ENCODE results near the gene DOK5. TPM values are rescaled to one million over a fixed set of nuclear protein-coding genes. Genes with fewer than 3 reads are reported as not detected.

The DOK5 gene
- total RNA-seq, 1 experiment from 2014 or later, result not detected

DNA sequence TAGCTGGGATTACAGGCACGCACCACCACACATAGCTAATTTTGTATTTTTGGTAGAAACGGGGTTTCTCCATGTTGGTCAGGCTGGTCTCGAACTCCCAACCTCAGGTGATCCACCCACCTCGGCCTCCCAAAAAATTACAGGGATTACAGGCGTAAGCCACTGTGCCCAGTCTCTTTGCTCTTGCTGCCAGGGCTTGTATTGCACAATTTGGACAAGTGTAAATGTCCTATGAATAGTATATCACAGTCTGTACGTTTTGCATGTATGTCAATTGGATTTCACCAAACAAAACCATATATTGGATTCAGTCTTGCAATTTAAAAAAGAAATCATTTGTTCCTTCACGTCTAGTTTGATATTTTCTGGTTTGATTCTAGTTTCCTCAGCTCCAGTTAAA lies 2.1 kb upstream of the DOK5 start:
- no peak for DNase-seq
- no peaks in the 10 kb centered on the region for H3K4me1 Mint-ChIP-seq (ENCODE audit: low read depth, unreplicated experiment)
- no peak overlapping the region for H3K27ac Mint-ChIP-seq (ENCODE audit: unreplicated experiment)
- TF ChIP-seq, protein P1, sequence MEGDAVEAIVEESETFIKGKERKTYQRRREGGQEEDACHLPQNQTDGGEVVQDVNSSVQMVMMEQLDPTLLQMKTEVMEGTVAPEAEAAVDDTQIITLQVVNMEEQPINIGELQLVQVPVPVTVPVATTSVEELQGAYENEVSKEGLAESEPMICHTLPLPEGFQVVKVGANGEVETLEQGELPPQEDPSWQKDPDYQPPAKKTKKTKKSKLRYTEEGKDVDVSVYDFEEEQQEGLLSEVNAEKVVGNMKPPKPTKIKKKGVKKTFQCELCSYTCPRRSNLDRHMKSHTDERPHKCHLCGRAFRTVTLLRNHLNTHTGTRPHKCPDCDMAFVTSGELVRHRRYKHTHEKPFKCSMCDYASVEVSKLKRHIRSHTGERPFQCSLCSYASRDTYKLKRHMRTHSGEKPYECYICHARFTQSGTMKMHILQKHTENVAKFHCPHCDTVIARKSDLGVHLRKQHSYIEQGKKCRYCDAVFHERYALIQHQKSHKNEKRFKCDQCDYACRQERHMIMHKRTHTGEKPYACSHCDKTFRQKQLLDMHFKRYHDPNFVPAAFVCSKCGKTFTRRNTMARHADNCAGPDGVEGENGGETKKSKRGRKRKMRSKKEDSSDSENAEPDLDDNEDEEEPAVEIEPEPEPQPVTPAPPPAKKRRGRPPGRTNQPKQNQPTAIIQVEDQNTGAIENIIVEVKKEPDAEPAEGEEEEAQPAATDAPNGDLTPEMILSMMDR (IDR thresholded peaks at IDR 0.05; ENCODE audit: insufficient read depth in 1 of 2, low read depth in 1 of 2, low read length in 1 of 2, severe bottlenecking in 1 of 2, unreplicated experiment in 1 of 2), result no peak
- ChIA-PET CTCF (interaction anchor here (0.7 kb wide), 1 partner anchor 146 kb away, joined by 5 read pairs; no protein-coding TSS in a partner anchor), POLR2A (no interaction called here)
- Histone ChIP-seq H3K27me3 (replicated peaks; ENCODE audit: control insufficient read depth, insufficient read depth, low read length) (no peaks in the 10 kb centered on the region), H3K36me3 (ENCODE audit: control insufficient read depth, insufficient read depth, low read length) (no peaks in the 10 kb centered on the region), H3K9me3 (no peaks in the 10 kb centered on the region), H3K4me3 (ENCODE audit: low read depth, low read length) (no peak overlapping the region), H3K4me1 (no peaks in the 10 kb centered on the region)
- H3K4me3 Mint-ChIP-seq (ENCODE audit: unreplicated experiment), result no peak overlapping the region
- H3K9me3 Mint-ChIP-seq (ENCODE audit: unreplicated experiment), result peaks cover 10% of the 10 kb centered on the region
- no peaks in the 10 kb centered on the region for H3K36me3 Mint-ChIP-seq (ENCODE audit: insufficient read depth, unreplicated experiment)
- peaks cover 23% of the 10 kb centered on the region for H3K27me3 Mint-ChIP-seq (ENCODE audit: insufficient read depth, unreplicated experiment)
- intact Hi-C loops (cut with micrococcal nuclease; ENCODE audit: unreplicated experiment), result no loop called here
- no TSS peak for BruUV-seq (replicated peaks)

DNA sequence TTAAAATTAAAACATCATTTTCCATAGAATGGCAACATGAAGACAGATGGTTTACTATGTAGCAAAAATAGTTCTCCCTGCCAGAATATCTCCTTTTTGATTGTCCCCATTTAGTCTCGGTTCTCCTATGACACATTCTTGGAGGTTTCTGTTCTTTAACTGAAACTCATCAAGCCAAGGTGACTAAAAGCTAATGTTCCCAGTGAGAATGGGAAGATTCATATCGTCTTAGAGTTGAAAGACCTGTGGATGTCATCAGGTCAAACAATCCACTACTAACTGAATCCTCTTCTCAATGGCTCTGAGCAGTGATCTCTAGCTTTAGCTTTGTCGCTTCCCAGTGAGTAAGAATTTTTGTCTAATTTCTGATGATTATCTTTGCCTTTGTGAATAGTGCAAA lies 1.3 kb upstream of the DOK5 start:
- Mint-ChIP-seq H3K27ac (ENCODE audit: unreplicated experiment) (no peak overlapping the region), H3K4me3 (ENCODE audit: unreplicated experiment) (no peak overlapping the region), H3K27me3 (ENCODE audit: insufficient read depth, unreplicated experiment) (peaks cover 23% of the 10 kb centered on the region), H3K4me1 (ENCODE audit: low read depth, unreplicated experiment) (no peaks in the 10 kb centered on the region), H3K9me3 (ENCODE audit: unreplicated experiment) (peaks cover 10% of the 10 kb centered on the region), H3K36me3 (ENCODE audit: insufficient read depth, unreplicated experiment) (no peaks in the 10 kb centered on the region)
- intact Hi-C loops (cut with micrococcal nuclease; ENCODE audit: unreplicated experiment), result no loop called here
- TF ChIP-seq, protein P1 (IDR thresholded peaks at IDR 0.05; ENCODE audit: insufficient read depth in 1 of 2, low read depth in 1 of 2, low read length in 1 of 2, severe bottlenecking in 1 of 2, unreplicated experiment in 1 of 2), result no peak
- no peak overlapping the region for H3K4me3 ChIP-seq (ENCODE audit: low read depth, low read length)
- no peaks in the 10 kb centered on the region for H3K9me3 ChIP-seq
- no peak for DNase-seq
- BruUV-seq (replicated peaks), result no TSS peak
- POLR2A ChIA-PET, result no interaction called here
- CTCF ChIA-PET, result no interaction called here
- H3K36me3 ChIP-seq (ENCODE audit: control insufficient read depth, insufficient read depth, low read length), result no peaks in the 10 kb centered on the region
- H3K4me1 ChIP-seq, result no peaks in the 10 kb centered on the region
- no peaks in the 10 kb centered on the region for H3K27me3 ChIP-seq (replicated peaks; ENCODE audit: control insufficient read depth, insufficient read depth, low read length)

DNA sequence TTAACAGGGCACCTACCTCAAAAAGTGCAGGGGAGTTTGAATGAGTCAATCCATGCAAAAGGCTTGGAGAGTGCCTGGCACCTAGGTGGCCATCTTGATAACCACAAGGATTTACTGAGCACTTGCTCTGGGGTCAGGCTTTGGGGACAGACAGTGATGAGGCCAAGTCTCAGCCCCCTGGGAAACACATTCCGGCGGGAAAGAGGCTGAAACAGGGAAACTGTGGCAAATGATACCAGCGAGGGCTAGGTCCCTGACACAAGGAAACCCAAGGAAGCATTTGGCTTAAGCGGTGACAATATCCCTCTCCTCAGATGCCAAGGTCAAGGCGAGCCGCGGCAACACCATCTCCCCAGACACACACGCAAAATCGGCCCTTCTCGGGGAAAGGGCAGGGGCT lies 527 bp upstream of the DOK5 start:
- peaks cover 19% of the 10 kb centered on the region for H3K27me3 Mint-ChIP-seq (ENCODE audit: insufficient read depth, unreplicated experiment)
- Histone ChIP-seq H3K4me1 (no peaks in the 10 kb centered on the region), H3K27me3 (replicated peaks; ENCODE audit: control insufficient read depth, insufficient read depth, low read length) (no peaks in the 10 kb centered on the region), H3K36me3 (ENCODE audit: control insufficient read depth, insufficient read depth, low read length) (no peaks in the 10 kb centered on the region), H3K4me3 (ENCODE audit: low read depth, low read length) (no peak overlapping the region), H3K9me3 (no peaks in the 10 kb centered on the region)
- TF ChIP-seq, protein P1 (IDR thresholded peaks at IDR 0.05; ENCODE audit: insufficient read depth in 1 of 2, low read depth in 1 of 2, low read length in 1 of 2, severe bottlenecking in 1 of 2, unreplicated experiment in 1 of 2), result no peak
- H3K36me3 Mint-ChIP-seq (ENCODE audit: insufficient read depth, unreplicated experiment), result no peaks in the 10 kb centered on the region
- ChIA-PET CTCF (no interaction called here), POLR2A (no interaction called here)
- H3K9me3 Mint-ChIP-seq (ENCODE audit: unreplicated experiment), result peaks cover 10% of the 10 kb centered on the region
- DNase-seq, result no peak
- BruUV-seq (replicated peaks), result no TSS peak
- intact Hi-C loops (cut with micrococcal nuclease; ENCODE audit: unreplicated experiment), result no loop called here
- H3K4me1 Mint-ChIP-seq (ENCODE audit: low read depth, unreplicated experiment), result no peaks in the 10 kb centered on the region
- no peak overlapping the region for H3K4me3 Mint-ChIP-seq (ENCODE audit: unreplicated experiment)
- no peak overlapping the region for H3K27ac Mint-ChIP-seq (ENCODE audit: unreplicated experiment)
